ENCODE measurements around the gene MLXIPL. TPM values are rescaled to one million over a fixed set of nuclear protein-coding genes. Genes with fewer than 3 reads are reported as not detected.
A peak's percentile ranks its signal among the peaks of the same experiment; 100 is the strongest.
"Not testable (repeated sequence)": the region's sequence is repeated elsewhere in the genome, so short reads cannot be mapped to it uniquely, and the experiment has no call there.

The MLXIPL gene
- polyA plus RNA-seq, 3 donors: 0.15 to 0.24 TPM; not detected in 1

DNA sequence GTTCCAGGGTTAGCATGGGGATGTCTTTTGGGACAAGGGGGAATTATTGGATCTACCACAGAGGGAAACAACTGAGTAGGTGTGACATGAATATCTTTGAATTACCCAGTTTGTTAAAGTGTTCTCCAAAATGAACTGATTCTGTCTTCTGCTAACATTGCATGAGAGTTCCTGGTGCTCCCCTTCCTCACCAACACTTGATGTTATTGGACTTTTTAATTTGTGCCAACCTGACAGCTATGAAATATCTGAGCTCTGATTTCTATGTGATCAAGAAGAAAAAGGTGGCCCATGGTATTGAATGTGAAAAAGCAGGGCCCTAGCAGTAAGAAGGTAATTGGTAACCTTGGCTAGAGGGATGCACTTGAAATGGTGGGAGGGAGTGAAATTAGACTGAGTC, 38.7 kb upstream of the MLXIPL start:
- H3K36me3 Mint-ChIP-seq: peaks cover 0 to 5% of the 10 kb centered on the region in 2 donors
- Histone ChIP-seq H4K20me1 (ENCODE audit: insufficient read depth, low read length) (no peaks in the 10 kb centered on the region), H3K4me3 (replicated peaks in 1 of 3; ENCODE audit: low read depth in 2 of 3, low read length in 3 of 3) (no peak overlapping the region), H2AFZ (ENCODE audit: insufficient read depth, low read depth, low read length, poor library complexity, severe bottlenecking) (no peak overlapping the region), H3K27ac (ENCODE audit: low read depth in 1 of 2, low read length in 2 of 2) (no peak overlapping the region), H3K27me3 (ENCODE audit: control insufficient read depth in 2 of 2, insufficient read depth in 2 of 2, low read length in 2 of 2) (peaks cover 8 to 26% of the 10 kb centered on the region in 2 donors), H3K79me2 (ENCODE audit: insufficient read depth, low read length) (no peaks in the 10 kb centered on the region), H3K4me1 (ENCODE audit: control insufficient read depth in 1 of 2, insufficient read depth in 2 of 2, low read length in 2 of 2) (peaks cover 4 to 6% of the 10 kb centered on the region in 2 donors), H3K4me2 (replicated peaks; ENCODE audit: extremely low read depth, low read length, poor library complexity, severe bottlenecking) (no peak overlapping the region), H3K9ac (ENCODE audit: insufficient read depth, low read length, poor library complexity, severe bottlenecking) (no peak overlapping the region), H3K36me3 (replicated peaks in 1 of 2; ENCODE audit: control insufficient read depth in 1 of 2, insufficient read depth in 2 of 2, low read length in 2 of 2) (no peaks in the 10 kb centered on the region), H3K9me3 (replicated peaks in 1 of 2; ENCODE audit: control insufficient read depth in 1 of 2, insufficient read depth in 1 of 2, low read length in 2 of 2) (peaks cover 4 to 8% of the 10 kb centered on the region in 2 donors)
- peaks cover 4 to 30% (median 18%) of the 10 kb centered on the region in 7 donors for H3K9me3 Mint-ChIP-seq
- TF ChIP-seq, protein P1, sequence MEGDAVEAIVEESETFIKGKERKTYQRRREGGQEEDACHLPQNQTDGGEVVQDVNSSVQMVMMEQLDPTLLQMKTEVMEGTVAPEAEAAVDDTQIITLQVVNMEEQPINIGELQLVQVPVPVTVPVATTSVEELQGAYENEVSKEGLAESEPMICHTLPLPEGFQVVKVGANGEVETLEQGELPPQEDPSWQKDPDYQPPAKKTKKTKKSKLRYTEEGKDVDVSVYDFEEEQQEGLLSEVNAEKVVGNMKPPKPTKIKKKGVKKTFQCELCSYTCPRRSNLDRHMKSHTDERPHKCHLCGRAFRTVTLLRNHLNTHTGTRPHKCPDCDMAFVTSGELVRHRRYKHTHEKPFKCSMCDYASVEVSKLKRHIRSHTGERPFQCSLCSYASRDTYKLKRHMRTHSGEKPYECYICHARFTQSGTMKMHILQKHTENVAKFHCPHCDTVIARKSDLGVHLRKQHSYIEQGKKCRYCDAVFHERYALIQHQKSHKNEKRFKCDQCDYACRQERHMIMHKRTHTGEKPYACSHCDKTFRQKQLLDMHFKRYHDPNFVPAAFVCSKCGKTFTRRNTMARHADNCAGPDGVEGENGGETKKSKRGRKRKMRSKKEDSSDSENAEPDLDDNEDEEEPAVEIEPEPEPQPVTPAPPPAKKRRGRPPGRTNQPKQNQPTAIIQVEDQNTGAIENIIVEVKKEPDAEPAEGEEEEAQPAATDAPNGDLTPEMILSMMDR (IDR thresholded peaks at IDR 0.05): no peak
- peaks cover 6% of the 10 kb centered on the region for H3K4me1 Mint-ChIP-seq
- DNase-seq: no peak
- intact Hi-C loops (cut with micrococcal nuclease): loop anchor here (5.0 to 10.0 kb wide), 2 partner anchors 36 to 138 kb away; partner anchors contain the start of gene BAZ1B (in 1 of the 2)
- peaks cover 63 to 74% (median 66%) of the 10 kb centered on the region in 3 donors for H3K27me3 Mint-ChIP-seq (ENCODE audit: low read depth in 3 of 3)
- no peak overlapping the region for H3K4me3 Mint-ChIP-seq
- H3K27ac Mint-ChIP-seq: no peak overlapping the region

DNA sequence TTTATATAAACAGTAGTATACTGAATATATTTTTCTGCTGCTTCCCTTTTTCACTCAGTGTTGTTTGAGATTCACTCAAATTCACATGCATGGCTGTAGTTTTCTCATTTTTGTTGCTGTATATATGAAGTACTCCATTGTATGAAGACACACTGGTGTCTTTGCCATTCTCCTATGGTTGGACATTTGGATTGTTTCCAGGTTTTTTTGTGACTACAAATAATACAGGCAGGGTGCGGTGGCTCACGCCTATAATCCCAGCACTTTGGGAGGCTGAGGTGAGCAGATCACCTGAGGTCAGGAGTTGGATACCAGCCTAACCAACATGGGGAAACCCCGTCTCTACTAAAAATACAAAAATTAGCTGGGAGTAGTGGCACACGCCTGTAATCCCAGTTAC, 36.3 kb upstream of the MLXIPL start:
- not testable (repeated sequence) for H3K79me2 ChIP-seq (ENCODE audit: insufficient read depth, low read length); H3K36me3 ChIP-seq (replicated peaks in 1 of 2; ENCODE audit: control insufficient read depth in 1 of 2, insufficient read depth in 2 of 2, low read length in 2 of 2); H3K9me3 ChIP-seq (replicated peaks in 1 of 2; ENCODE audit: control insufficient read depth in 1 of 2, insufficient read depth in 1 of 2, low read length in 2 of 2); H4K20me1 ChIP-seq (ENCODE audit: insufficient read depth, low read length); H3K4me2 ChIP-seq (replicated peaks; ENCODE audit: extremely low read depth, low read length, poor library complexity, severe bottlenecking); H3K4me3 ChIP-seq (replicated peaks in 1 of 3; ENCODE audit: low read depth in 2 of 3, low read length in 3 of 3); DNase-seq; H3K4me3 Mint-ChIP-seq; H3K4me1 Mint-ChIP-seq; H3K9ac ChIP-seq (ENCODE audit: insufficient read depth, low read length, poor library complexity, severe bottlenecking); H3K27ac ChIP-seq (ENCODE audit: low read depth in 1 of 2, low read length in 2 of 2); H2AFZ ChIP-seq (ENCODE audit: insufficient read depth, low read depth, low read length, poor library complexity, severe bottlenecking); H3K36me3 Mint-ChIP-seq; H3K4me1 ChIP-seq (ENCODE audit: control insufficient read depth in 1 of 2, insufficient read depth in 2 of 2, low read length in 2 of 2)
- intact Hi-C loops (cut with micrococcal nuclease): loop anchor here (5.0 to 10.0 kb wide), 2 partner anchors 33 to 136 kb away; partner anchors contain the start of gene BAZ1B (in 1 of the 2)
- Mint-ChIP-seq H3K9me3 (peaks cover 4 to 27% (median 13%) of the 10 kb centered on the region in 7 donors), H3K27me3 (ENCODE audit: low read depth in 3 of 3) (peaks cover 48 to 58% (median 49%) of the 10 kb centered on the region in 3 donors), H3K27ac (peak overlapping the region in 2 of 7 donors; percentile 11 to 14)
- H3K27me3 ChIP-seq (ENCODE audit: control insufficient read depth in 2 of 2, insufficient read depth in 2 of 2, low read length in 2 of 2): peaks cover 0 to 10% of the 10 kb centered on the region in 2 donors
- 100% methylated on average over 2 of the region's 4 CpGs for WGBS (ENCODE audit: insufficient coverage)

Data from CD14-positive monocyte (primary cell).